ENCODE measurements around the gene DUSP15.
"Not testable (repeated sequence)": the region's sequence is repeated elsewhere in the genome, so short reads cannot be mapped to it uniquely, and the experiment has no call there.

The DUSP15 gene

DNA sequence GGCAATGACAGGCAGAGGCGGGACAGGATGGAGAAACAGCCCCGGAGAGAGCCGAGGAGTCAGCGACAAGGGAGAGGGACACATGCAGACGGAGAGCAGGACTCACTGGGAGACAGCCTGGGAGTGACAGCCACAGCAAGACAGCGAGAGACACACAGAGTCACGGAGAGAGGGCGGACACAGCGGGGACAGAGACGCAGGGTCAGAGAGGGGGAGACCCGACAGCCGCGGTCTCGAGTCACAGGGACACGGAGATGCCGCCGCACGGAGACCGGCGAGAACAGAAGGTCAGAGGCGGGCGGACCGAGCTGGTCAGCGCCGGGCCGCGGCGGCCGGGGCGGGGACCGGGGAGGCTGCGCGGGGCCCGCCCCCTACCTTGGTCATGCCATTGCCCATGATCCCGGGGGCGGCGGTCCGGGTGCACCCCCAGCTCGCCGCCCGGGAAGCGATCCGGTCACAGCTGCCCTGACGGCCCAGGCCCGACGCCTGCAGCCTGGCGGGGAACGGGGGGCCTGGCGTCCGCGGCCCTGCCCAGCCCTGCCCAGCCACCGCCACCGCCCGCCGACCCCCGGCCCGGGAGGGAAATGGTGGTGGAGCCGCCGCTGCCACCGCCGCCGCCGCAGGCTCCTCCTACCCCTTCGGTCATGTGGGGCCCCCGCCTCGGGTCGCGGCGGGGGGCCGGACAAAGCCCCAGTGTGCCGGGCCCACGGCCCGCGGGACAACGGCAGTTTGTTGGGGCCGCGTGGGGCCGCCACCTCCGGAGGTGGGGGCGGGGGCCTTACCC, at the start of gene DUSP15, which contains the start of gene TTLL9:
Gene DUSP15 (minus strand): TSS at position 586 of the 784 bp plus-strand sequence. CDS start 190 bp downstream, at position 396.
Gene TTLL9 (plus strand): TSS at position 693 of the 784 bp plus-strand sequence. CDS start 493 bp downstream, outside the sequence.
- Mint-ChIP-seq H3K9me3 (no peaks in the 10 kb centered on the region), H3K36me3 (no peaks in the 10 kb centered on the region), H3K4me1 (peaks cover 19% of the 10 kb centered on the region), H3K4me3 (peak within 1 kb of the TSS; percentile 75), H3K27ac (peak within 1 kb of the TSS; percentile 32)
- no peak for DNase-seq (ENCODE audit: low spot score in 2 of 2)
- peak; percentile 59 for ATAC-seq

DNA sequence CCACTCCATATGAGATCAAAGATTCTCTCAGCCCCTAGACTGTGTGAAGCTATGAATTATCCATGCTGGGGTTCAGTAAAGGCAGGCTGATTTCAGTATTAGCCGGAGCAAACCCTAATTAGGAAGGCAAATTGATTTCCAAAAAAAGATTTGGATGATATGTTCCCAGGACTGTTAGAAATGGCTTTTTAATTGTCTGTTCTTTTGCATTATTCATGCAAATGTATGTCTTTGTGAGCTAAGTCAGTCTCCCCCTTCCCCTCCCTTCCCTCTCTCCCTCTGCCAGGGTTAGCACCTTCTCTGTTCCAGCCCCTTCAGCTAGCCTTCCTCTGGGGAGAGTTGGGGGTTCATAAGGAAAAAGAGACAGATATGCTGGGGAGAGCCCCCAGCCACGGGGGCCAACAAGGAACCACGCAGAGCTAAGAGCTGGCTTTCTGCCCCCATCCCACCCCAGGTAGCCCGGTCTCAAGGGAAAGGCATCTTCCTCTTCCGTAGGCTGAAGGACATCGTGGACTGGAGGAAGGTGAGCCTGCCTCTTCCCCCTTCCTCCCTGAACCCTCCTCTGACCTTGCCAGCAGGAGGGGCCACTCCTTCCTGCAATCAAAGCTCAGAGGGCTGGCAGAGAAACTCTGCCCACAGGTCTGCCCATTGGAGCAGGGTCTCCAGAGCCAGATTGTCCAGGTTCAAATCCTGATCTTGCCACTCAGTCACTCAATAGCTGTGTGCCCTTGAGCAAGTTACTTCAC, 49.3 kb upstream of the DUSP15 start:
- DNase-seq (ENCODE audit: low spot score in 2 of 2) (no peak), ATAC-seq (no peak)
- no peaks in the 10 kb centered on the region for H3K9me3 Mint-ChIP-seq
- H3K27ac Mint-ChIP-seq, result no peak overlapping the region
- H3K4me3 Mint-ChIP-seq, result no peak overlapping the region
- peaks cover 16% of the 10 kb centered on the region for H3K4me1 Mint-ChIP-seq
- no peaks in the 10 kb centered on the region for H3K36me3 Mint-ChIP-seq

DNA sequence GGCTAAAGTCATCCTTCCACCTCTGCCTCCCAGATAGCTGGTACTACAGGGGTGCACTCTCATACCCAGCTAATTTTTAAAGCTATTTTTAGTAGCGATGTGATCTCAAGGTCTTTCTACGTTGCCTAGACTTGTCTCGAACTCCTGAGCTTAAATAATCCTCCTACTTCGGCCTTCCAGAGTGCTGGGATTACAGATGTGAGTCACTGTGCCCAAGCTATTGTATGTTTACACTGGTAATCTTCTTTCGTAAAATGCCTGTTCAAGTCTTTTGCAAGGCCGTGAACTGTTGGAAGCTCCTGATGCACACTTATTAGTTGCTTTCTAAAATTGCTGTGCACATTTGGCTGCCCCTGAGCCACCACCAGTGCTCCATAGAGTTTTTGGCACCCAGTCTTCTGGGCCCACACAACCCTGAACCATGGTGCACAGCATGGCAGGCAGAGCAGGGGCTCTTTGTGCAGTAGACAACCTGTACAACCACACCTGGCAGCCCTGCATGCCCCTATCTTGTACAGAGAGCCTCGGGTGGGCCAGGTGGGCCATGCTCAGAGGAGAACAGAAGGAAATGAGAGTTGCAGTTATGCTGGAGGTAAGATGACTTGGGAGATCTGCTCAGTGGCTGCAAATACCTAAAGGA, 48.3 kb upstream of the DUSP15 start:
- no peak overlapping the region for H3K27ac Mint-ChIP-seq
- H3K36me3 Mint-ChIP-seq, result no peaks in the 10 kb centered on the region
- DNase-seq (ENCODE audit: low spot score in 2 of 2), result no peak
- H3K4me1 Mint-ChIP-seq, result peaks cover 7% of the 10 kb centered on the region
- H3K4me3 Mint-ChIP-seq, result no peak overlapping the region
- no peak for ATAC-seq
- no peaks in the 10 kb centered on the region for H3K9me3 Mint-ChIP-seq

- H3K27ac Mint-ChIP-seq; DNase-seq (ENCODE audit: low spot score in 2 of 2); H3K4me3 Mint-ChIP-seq; ATAC-seq; H3K9me3 Mint-ChIP-seq; H3K4me1 Mint-ChIP-seq; H3K36me3 Mint-ChIP-seq: not testable (repeated sequence)
Measured at GRCh38 chr20:31917962-31918412, 47.7 kb upstream of the DUSP15 start.

- Mint-ChIP-seq H3K36me3 (no peaks in the 10 kb centered on the region), H3K27ac (no peak overlapping the region), H3K4me1 (no peaks in the 10 kb centered on the region), H3K9me3 (no peaks in the 10 kb centered on the region), H3K4me3 (no peak overlapping the region)
- no peak for ATAC-seq
- DNase-seq (ENCODE audit: low spot score in 2 of 2), result no peak
Measured at GRCh38 chr20:31916708-31917107, 46.4 kb upstream of the DUSP15 start.

DNA sequence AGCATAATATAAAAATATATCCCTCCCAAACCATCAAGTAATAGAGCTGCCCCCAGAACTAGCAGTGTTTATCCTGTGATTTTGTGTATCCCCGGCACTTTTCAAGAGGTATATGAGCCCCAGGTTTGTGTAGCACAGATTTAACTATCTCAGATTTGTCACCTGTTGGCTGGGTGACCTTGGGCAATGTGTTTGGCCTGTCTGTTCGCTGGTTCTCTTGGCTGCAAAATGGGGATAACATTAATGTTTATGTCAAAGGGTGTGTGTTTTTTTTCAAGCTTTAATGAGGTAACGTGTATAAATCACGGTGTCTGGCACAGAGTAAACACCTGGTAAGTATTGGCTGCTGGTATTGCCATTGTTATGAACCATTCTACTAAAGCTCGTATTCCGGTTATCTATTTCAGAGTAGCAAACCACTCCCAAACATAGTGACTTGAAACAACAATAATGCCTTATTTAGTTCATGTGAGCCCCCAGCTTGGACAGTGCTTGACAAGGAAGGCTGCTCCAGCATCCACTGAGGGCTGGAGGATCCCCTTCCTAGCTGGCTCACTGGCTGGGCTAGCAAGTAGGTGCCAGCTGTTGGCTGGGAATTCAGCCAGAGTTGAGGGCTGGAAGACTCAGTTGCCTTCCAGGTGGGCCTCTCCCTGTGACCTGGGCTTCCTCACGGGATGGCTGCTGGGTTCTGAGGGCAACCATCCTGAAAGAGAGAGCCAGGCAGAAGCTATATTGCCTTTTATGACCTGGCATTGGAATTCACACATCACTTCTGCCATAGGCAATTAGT, 45.4 kb upstream of the DUSP15 start:
- ATAC-seq (no peak), DNase-seq (ENCODE audit: low spot score in 2 of 2) (no peak)
- Mint-ChIP-seq H3K36me3 (no peaks in the 10 kb centered on the region), H3K4me3 (no peak overlapping the region), H3K4me1 (no peaks in the 10 kb centered on the region), H3K9me3 (no peaks in the 10 kb centered on the region), H3K27ac (no peak overlapping the region)

GRCh38 chr20:31914170-31914569, 43.8 kb upstream of the DUSP15 start:
- Mint-ChIP-seq H3K4me1 (no peaks in the 10 kb centered on the region), H3K27ac (no peak overlapping the region), H3K9me3 (no peaks in the 10 kb centered on the region), H3K36me3 (no peaks in the 10 kb centered on the region), H3K4me3 (no peak overlapping the region)
- no peak for DNase-seq (ENCODE audit: low spot score in 2 of 2)
- ATAC-seq, result no peak

- DNase-seq (ENCODE audit: low spot score in 2 of 2) (no peak), ATAC-seq (no peak)
- Mint-ChIP-seq H3K4me1 (no peaks in the 10 kb centered on the region), H3K9me3 (no peaks in the 10 kb centered on the region), H3K4me3 (no peak overlapping the region), H3K36me3 (no peaks in the 10 kb centered on the region), H3K27ac (no peak overlapping the region)
Measured at GRCh38 chr20:31913431-31914157, 43.3 kb upstream of the DUSP15 start.

DNA sequence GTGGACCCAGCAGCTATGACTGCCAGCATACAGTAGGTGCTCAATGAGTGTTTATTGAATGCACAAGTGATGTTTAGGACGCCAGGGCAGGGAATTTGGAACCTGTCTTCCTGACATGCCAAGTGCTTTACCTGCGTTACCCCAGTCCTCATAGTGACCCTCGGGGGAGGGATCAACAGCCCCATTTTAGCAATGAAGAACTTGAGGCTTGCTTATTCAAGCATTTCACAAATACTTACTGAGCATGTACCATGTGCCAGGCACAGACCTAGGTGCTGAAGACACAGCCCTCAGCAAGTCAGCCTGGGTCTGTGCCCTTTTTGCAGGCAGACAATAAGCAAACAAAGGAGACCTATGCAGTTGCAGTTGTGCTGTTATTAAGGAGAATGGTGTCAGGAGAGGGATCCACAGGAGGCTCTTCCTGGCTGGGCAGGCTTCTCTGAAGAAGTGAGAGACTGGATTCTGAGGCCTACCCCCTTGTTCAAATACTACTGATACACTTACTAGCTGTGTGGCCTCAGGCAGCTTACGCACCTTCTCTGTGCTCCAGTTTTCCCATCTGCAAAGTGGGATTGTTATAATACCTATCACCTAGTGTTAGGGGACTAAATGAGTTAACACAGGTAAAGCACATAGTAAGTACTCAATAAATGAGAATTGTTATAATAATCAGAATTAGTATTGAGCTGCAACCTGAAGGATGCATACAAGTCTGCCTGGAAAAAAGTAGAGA, 39.9 kb upstream of the DUSP15 start:
- Mint-ChIP-seq H3K9me3 (no peaks in the 10 kb centered on the region), H3K36me3 (no peaks in the 10 kb centered on the region), H3K4me1 (no peaks in the 10 kb centered on the region), H3K4me3 (no peak overlapping the region), H3K27ac (no peak overlapping the region)
- DNase-seq (ENCODE audit: low spot score in 2 of 2) (no peak), ATAC-seq (no peak)

GRCh38 chr20:31909253-31910070, 39.1 kb upstream of the DUSP15 start:
- Mint-ChIP-seq H3K4me3 (no peak overlapping the region), H3K4me1 (no peaks in the 10 kb centered on the region), H3K9me3 (no peaks in the 10 kb centered on the region), H3K36me3 (no peaks in the 10 kb centered on the region), H3K27ac (no peak overlapping the region)
- DNase-seq (ENCODE audit: low spot score in 2 of 2), result no peak
- ATAC-seq, result no peak

DNA sequence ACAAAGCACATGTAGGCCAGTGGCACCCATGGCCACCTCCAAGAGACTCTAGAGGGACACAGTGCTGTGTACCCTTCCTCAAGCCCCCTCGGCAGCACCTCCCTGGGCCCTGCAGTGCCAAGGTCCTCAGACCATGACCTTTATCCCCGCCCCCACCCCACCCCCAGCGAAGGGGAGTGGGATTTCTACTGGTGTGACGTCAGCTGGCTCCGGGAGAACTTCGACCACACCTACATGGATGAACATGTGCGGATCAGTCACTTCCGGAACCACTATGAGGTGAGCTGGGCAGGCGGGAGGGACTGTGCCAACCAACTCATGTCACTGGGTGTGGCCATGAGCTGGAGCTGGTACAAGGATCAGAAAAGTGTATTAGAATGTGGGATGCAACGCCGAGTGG, 38.1 kb upstream of the DUSP15 start:
- no peak overlapping the region for H3K4me3 Mint-ChIP-seq
- no peaks in the 10 kb centered on the region for H3K36me3 Mint-ChIP-seq
- no peak overlapping the region for H3K27ac Mint-ChIP-seq
- H3K9me3 Mint-ChIP-seq, result no peaks in the 10 kb centered on the region
- ATAC-seq, result no peak
- no peak for DNase-seq (ENCODE audit: low spot score in 2 of 2)
- H3K4me1 Mint-ChIP-seq, result no peaks in the 10 kb centered on the region

DNA sequence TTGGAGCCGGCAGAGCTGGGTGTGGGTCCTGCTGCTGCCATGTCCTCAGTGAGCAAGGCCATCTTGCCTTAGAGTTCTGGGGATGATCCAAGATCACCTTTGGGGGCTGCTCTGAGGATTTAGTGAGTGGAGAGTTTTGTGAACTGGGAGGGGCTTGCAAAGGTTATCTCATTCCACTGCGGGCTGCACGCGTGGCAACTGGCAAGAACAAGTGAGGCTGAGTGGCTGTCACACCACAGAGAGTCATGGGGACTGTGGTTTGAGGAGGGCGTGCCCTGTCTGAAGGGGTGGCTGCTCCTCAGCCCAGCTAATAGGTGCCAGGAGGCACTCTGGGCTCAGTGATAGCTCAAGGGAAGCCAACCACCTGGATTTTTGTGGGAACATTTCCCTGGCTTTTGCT, 37.7 kb upstream of the DUSP15 start:
- Mint-ChIP-seq H3K36me3 (no peaks in the 10 kb centered on the region), H3K4me1 (no peaks in the 10 kb centered on the region), H3K27ac (no peak overlapping the region), H3K4me3 (no peak overlapping the region), H3K9me3 (no peaks in the 10 kb centered on the region)
- DNase-seq (ENCODE audit: low spot score in 2 of 2) (no peak), ATAC-seq (peak; percentile 37)

DNA sequence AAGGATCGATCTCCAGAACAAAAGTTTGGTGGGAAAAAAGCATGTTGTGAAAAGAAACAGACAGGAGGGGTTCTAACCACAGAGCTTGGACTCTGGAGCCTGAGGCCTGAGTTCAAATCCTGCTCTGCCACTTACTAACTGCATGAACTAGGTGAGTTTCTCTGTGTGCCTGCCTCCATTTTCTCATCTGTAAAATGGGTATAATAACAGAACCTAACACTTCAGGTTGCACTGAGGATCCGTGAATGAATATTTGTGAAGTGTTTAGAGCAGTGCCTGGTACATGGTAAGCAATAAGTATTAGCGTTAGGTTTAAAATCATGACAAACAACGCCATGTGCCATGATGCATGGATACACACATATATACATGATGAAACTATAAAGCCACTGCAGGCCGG, 36.7 kb upstream of the DUSP15 start:
- no peak overlapping the region for H3K27ac Mint-ChIP-seq
- H3K4me1 Mint-ChIP-seq, result no peaks in the 10 kb centered on the region
- DNase-seq (ENCODE audit: low spot score in 2 of 2), result no peak
- ATAC-seq, result no peak
- no peaks in the 10 kb centered on the region for H3K36me3 Mint-ChIP-seq
- H3K9me3 Mint-ChIP-seq, result no peaks in the 10 kb centered on the region
- H3K4me3 Mint-ChIP-seq, result no peak overlapping the region
